Upper lobe of left lung (tissue), 6 donors: ENCODE data around the gene RAB29. TPM values are rescaled to one million over a fixed set of nuclear protein-coding genes. Genes with fewer than 3 reads are reported as not detected.

Experiments used
- ATAC-seq, 2 donors: fragments of 200-7000 bp; cut with Tn5 transposase; one replicate each; pipeline ENCODE4 v1.9.1; 2022; ENCODE audit warnings: mild to moderate bottlenecking in 2 of 2, moderate library complexity in 2 of 2; ENCODE audit not compliant: low FRiP score in 2 of 2
- DNase-seq, 2 donors: peaks; one replicate each; pipeline ENCODE4 v3.0.0-alpha.2; 2019 to 2020
- H3K27ac ChIP-seq, 4 donors: fragments of 200-600 bp; sonication (generic); one replicate each; pipeline ENCODE4 v1.5.1; 2016 to 2019
- H3K27me3 ChIP-seq, 4 donors: fragments of 200-600 bp; sonication (generic); one replicate each; pipeline ENCODE4 v1.5.1; 2017 to 2019
- H3K36me3 ChIP-seq, 4 donors: fragments of 200-600 bp; sonication (generic); one replicate each; pipeline ENCODE4 v1.5.1; 2016 to 2019
- H3K4me1 ChIP-seq, 4 donors: fragments of 200-600 bp; sonication (generic); one replicate each; pipeline ENCODE4 v1.5.1; 2018 to 2019
- H3K4me3 ChIP-seq, 4 donors: fragments of 200-600 bp; sonication (generic); one replicate each; pipeline ENCODE4 v1.5.1; 2017 to 2019; ENCODE audit warnings: mild to moderate bottlenecking in 2 of 4, moderate library complexity in 1 of 4
- H3K9me3 ChIP-seq, 4 donors: fragments of 200-600 bp; sonication (generic); one replicate each; pipeline ENCODE4 v1.5.1; 2018 to 2019
- CTCF ChIP-seq, 6 experiments: fragments of 450-650 bp in 4 of 6; fragments of 200-600 bp in 2 of 6; sonication (generic) in 2 of 6; IDR thresholded peaks; one replicate each; pipeline ENCODE4 v1.5.1; 2016 to 2019; ENCODE audit warnings: antibody characterized with exemption in 6 of 6
- EP300 ChIP-seq, 4 donors: sonication (generic); formaldehyde crosslinking; IDR thresholded peaks; one replicate each; pipeline ENCODE4 v1.5.1; 2017; ENCODE audit warnings: antibody characterized with exemption in 4 of 4, control low read depth in 2 of 4
- POLR2A ChIP-seq, 4 donors: fragments of 450-650 bp; IDR thresholded peaks; one replicate each; pipeline ENCODE4 v1.5.1; 2016 to 2017; ENCODE audit warnings: antibody characterized with exemption in 4 of 4, mild to moderate bottlenecking in 2 of 4
- POLR2AphosphoS5 ChIP-seq, 2 donors: sonication (generic); formaldehyde crosslinking; IDR thresholded peaks; one replicate each; pipeline ENCODE4 v1.5.1; 2017; ENCODE audit warnings: antibody characterized with exemption in 2 of 2
- WGBS, 2 donors: methylation state at CpG; one replicate each; pipeline ENCODE4 v1.1.5; 2017 to 2018; 5-methylcytosine and 5-hydroxymethylcytosine counted together
- total RNA-seq, 6 donors: library from RNA; depleted of rRNA in 4 of 6; stranded (reverse); fragments of >200 nt in 4 of 6; gene quantifications; one replicate each; pipeline versions ENCODE4 v1.1.0 to v1.2.1, GENCODE V29; 2016 to 2021
- donor health status: DM: no; HTN: no; CAD: no; lungs with moderate emphysema.
- donor health status: DM: no; HTN: yes; CAD: no; lungs with severe emphysema.

The RAB29 gene
- total RNA-seq, 6 donors from 2014 or later = 17.8 to 27.6 (median 25.1) TPM

DNA sequence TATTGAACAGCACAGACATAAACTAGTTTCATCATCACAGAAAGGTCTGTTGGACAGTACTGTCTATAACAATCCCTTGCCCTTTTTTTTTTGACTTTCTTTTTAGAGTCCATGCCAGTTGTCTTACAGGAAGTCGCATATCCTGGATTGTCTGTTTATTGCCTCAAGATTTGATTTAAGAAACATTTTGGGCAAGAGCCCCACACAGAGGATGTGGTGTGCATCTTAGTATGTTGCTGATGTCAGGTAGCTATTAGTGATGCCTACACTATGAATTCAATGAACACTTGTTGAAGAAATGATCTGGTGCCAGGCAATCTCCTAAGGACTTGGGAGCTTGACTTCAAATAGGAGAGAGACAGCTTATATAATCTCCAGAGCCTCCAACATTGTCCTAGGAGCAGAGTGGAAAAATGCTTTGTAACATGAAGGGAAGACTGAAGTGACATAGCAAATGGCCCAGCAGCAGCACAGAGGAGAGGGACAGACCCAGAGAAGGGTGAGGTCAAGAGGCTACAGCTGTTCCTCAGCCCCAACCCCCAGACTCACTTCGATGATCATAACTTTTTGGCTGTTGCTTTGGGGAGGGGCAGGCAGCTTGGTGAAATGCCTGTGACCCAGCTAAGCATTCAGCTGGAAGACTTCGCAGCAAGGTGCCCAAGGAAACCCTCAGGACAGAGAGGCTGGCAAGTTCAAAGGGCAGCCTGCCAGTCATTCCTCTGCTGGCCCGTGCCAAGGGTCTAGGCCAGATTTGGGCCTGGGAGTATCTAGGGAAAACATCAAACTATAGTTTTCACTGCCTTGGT lies 7.5 kb upstream of the RAB29 start:
- Histone ChIP-seq H3K27me3 (peaks cover 0 to 2% (median 0%) of the 10 kb centered on the region in 4 donors), H3K9me3 (no peaks in the 10 kb centered on the region), H3K4me1 (no peaks in the 10 kb centered on the region), H3K36me3 (no peaks in the 10 kb centered on the region), H3K27ac (no peak overlapping the region), H3K4me3 (no peak overlapping the region)
- TF ChIP-seq CTCF (IDR thresholded peaks at IDR 0.05) (no peak), EP300 (IDR thresholded peaks at IDR 0.05) (no peak), POLR2A (IDR thresholded peaks at IDR 0.05) (no peak), POLR2AphosphoS5 (IDR thresholded peaks at IDR 0.05) (no peak)
- ATAC-seq (peak in 1 of 2 donors; percentile 11), DNase-seq (no peak)
- WGBS, 2 donors = 58 to 78% methylated on average over 4 of the region's 4 CpGs

- no peak for ATAC-seq
Observed at GRCh38 chr1:205780335-205780734, 5.1 kb upstream of the RAB29 start.

DNA sequence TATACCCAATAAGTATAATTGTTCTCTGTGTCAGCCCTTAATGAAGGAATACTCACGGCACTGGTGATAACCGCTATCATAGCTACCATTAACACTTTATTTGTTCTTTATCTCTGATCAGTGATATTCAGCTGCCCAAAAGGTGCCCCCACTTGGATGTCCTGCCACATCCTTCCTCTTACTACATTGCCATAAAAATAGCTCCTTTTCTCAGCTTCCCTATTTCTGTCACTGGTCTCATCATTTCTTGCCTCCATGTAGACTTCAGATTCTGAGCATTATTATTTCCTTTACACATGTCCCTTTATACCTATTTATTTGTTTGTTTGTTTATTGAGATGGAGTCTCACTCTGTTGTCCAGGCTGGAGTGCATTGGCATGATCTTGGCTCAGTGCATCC lies 2.7 kb upstream of the RAB29 start:
- H3K27ac ChIP-seq = no peak overlapping the region
- WGBS, 2 donors = 68 to 74% methylated on average over 2 of the region's 2 CpGs

More at GRCh38 chr1:205780335-205780734, 5.1 kb upstream of the RAB29 start:
- Histone ChIP-seq H3K36me3 (no peaks in the 10 kb centered on the region), H3K4me1 (peaks cover 0 to 7% (median 7%) of the 10 kb centered on the region in 4 donors), H3K9me3 (no peaks in the 10 kb centered on the region), H3K27me3 (no peaks in the 10 kb centered on the region), H3K27ac (no peak overlapping the region), H3K4me3 (no peak overlapping the region)
- TF ChIP-seq EP300 (IDR thresholded peaks at IDR 0.05) (no peak), POLR2A (IDR thresholded peaks at IDR 0.05) (no peak), POLR2AphosphoS5 (IDR thresholded peaks at IDR 0.05) (no peak), CTCF (IDR thresholded peaks at IDR 0.05) (no peak)
- DNase-seq = no peak
- 87 to 94% methylated on average over 3 to 5 of the region's 5 CpGs for WGBS, 2 donors

DNA sequence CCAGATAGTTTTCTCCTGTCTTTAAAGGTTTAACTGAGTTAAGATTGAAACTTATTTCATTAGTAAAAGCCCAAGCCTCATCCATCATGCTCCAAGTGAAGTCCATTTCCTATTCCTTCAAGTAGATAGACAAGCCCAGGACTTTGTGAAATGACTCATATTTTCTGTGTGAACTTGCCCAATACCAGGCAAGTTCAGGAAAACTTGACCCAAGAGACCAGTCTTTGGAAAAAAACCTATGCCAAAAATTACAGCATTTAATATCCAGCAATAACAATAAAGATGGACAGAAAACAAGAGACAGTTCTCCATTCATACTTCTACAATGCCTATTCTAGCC lies 405 bp upstream of the RAB29 start:
- H3K27ac ChIP-seq = peak overlapping the region in 3 of 4 donors; percentile 79 to 90 (median 86)
- H3K27me3 ChIP-seq = no peaks in the 10 kb centered on the region
- no peaks in the 10 kb centered on the region for H3K36me3 ChIP-seq
- TF ChIP-seq CTCF (IDR thresholded peaks at IDR 0.05) = no peak
- TF ChIP-seq EP300 (IDR thresholded peaks at IDR 0.05) = no peak
- no peak for TF ChIP-seq POLR2A (IDR thresholded peaks at IDR 0.05)
- TF ChIP-seq POLR2AphosphoS5 (IDR thresholded peaks at IDR 0.05) = no peak
- no peak for DNase-seq
- no peaks in the 10 kb centered on the region for H3K9me3 ChIP-seq
- peak overlapping the region in 3 of 4 donors; percentile 65 to 81 (median 72) for H3K4me3 ChIP-seq
- peaks cover 6 to 13% (median 12%) of the 10 kb centered on the region in 4 donors for H3K4me1 ChIP-seq
- ATAC-seq = peak; percentile 16 to 52

More for the DNA sequence above, 2.7 kb upstream of the RAB29 start:
- H3K9me3 ChIP-seq = no peaks in the 10 kb centered on the region
- DNase-seq (no peak), ATAC-seq (no peak)
- TF ChIP-seq CTCF (IDR thresholded peaks at IDR 0.05) (no peak), POLR2A (IDR thresholded peaks at IDR 0.05) (no peak), POLR2AphosphoS5 (IDR thresholded peaks at IDR 0.05) (no peak), EP300 (IDR thresholded peaks at IDR 0.05) (no peak)
- no peak overlapping the region for H3K4me3 ChIP-seq
- peaks cover 6 to 13% (median 12%) of the 10 kb centered on the region in 4 donors for H3K4me1 ChIP-seq
- H3K27me3 ChIP-seq = no peaks in the 10 kb centered on the region
- no peaks in the 10 kb centered on the region for H3K36me3 ChIP-seq
